SK-N-MC (cell line): Measurements from ENCODE around the gene EFHD2.

Experiments
- EZH2 ChIP-seq: fragments of 200-600 bp; sonication (generic); IDR thresholded peaks from one replicate; pipeline ENCODE4 v1.6.1; 2017; ENCODE audit warnings: antibody characterized with exemption
- POLR2AphosphoS5 ChIP-seq: IDR thresholded peaks from 2 replicates; pipeline ENCODE4 v1.6.1; 2012; ENCODE audit warnings: mild to moderate bottlenecking, low read depth, low read length, borderline replicate concordance

DNA sequence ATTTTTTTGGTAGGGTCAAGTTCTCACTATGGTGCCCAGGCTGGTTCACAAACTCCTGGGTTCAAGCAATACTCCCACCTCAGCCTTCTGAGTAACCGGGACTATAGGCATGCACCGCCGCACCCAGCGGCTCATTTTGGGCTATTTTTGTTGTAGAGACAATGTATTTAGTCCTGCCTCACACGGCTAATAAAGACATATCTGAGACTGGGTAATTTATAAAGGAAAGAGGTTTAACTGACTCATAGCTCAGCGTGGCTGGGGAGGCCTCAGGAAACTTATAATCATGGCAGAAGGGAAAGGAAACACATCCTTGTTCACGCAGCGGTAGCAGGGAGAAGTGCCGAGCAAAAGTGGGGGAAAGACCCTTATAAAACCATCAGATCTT lies 51.0 kb downstream of the EFHD2 start:
- TF ChIP-seq EZH2: no peak
- no peak for TF ChIP-seq POLR2AphosphoS5
